Dermis lymphatic vessel endothelial cell (primary cell): ENCODE results near the gene FAM117B. TPM values are rescaled to one million over a fixed set of nuclear protein-coding genes. Genes with fewer than 3 reads are reported as not detected.

Experiments used
- total RNA-seq: library from RNA; depleted of rRNA; stranded (reverse); fragments of >200 nt; gene quantifications from 2 replicates; pipeline ENCODE4 v1.2.1, GENCODE V29; 2014

Gene FAM117B
- 1.5 and 3.0 TPM in 2 replicates for total RNA-seq

DNA sequence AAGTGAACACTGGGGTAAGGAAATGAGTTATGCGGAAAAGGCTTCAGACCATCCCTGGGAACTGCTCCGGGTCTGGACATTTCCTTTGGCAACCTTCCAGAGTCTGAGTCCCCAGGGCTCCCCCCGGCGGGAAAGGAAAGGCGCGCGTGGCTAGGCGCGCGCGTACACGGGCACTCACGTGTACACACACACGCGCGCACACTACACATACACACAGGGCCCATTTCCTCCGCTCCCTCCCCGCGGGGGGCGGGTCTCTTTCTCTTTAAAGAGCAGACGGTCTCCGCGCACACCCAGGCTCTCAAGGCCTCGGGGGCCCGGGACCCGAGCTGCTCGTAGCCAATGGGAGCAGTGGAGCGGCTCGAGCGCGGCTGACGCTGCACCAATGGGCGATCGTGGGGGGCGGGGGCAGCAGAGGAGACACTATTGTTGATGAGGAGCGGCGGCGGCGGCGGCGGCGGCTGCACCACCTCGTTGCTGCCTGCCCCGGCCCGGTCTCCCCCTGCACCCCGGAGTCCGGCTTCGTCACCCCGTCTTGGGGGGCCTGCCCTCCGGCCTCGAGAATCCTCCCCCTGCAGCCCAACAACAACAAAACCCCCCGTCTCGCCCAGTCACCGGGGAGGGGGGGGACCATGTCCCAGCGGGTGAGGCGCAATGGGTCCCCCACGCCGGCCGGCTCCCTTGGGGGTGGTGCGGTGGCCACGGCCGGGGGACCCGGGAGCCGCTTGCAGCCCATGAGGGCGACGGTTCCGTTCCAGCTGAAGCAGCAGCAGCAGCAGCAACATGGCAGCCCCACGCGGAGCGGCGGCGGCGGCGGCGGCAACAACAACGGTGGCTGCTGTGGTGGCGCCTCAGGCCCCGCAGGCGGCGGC lies at the start of gene FAM117B:
Gene FAM117B (plus strand): TSS at position 414 of the 872 bp plus-strand sequence. CDS start 219 bp downstream, at position 633.

Other genes with a start within 250 kb of the FAM117B start
- 0.98 and 2.2 TPM in 2 replicates for gene ICA1L, start 236.8 kb downstream of the FAM117B start, total RNA-seq